Fibroblast of gingiva (primary cell): ENCODE measurements around the gene CCDC158.
"Not testable (repeated sequence)": the region's sequence is repeated elsewhere in the genome, so short reads cannot be mapped to it uniquely, and the experiment has no call there.

Source experiments
- DNase-seq: peaks from one replicate; pipeline ENCODE4 v3.0.0-alpha.2; 2011; ENCODE audit warnings: low read depth

The CCDC158 gene

GRCh38 chr4:76365636-76366035, 55.3 kb downstream of the CCDC158 start:
- DNase-seq = no peak

GRCh38 chr4:76364763-76365162, 56.2 kb downstream of the CCDC158 start:
- DNase-seq = no peak

GRCh38 chr4:76363556-76364290, 57.2 kb downstream of the CCDC158 start:
- DNase-seq = no peak

GRCh38 chr4:76361689-76362412, 59.1 kb downstream of the CCDC158 start:
- DNase-seq = no peak

- not testable (repeated sequence) for DNase-seq
Observed at GRCh38 chr4:76359881-76360466, 61.0 kb downstream of the CCDC158 start.

- no peak for DNase-seq
Observed at GRCh38 chr4:76357981-76358380, 63.0 kb downstream of the CCDC158 start.

GRCh38 chr4:76354517-76355473, 66.1 kb downstream of the CCDC158 start:
- DNase-seq = no peak

- DNase-seq = no peak
Observed at GRCh38 chr4:76342803-76343202, 78.1 kb downstream of the CCDC158 start.

- DNase-seq = no peak
Observed at GRCh38 chr4:76342191-76342590, 78.8 kb downstream of the CCDC158 start.

GRCh38 chr4:76341063-76341462, 79.9 kb downstream of the CCDC158 start:
- DNase-seq = no peak

GRCh38 chr4:76339364-76339763, 81.6 kb downstream of the CCDC158 start:
- DNase-seq = no peak

GRCh38 chr4:76334885-76335284, 86.1 kb downstream of the CCDC158 start:
- DNase-seq = no peak

GRCh38 chr4:76326515-76326914, 94.4 kb downstream of the CCDC158 start:
- no peak for DNase-seq

GRCh38 chr4:76325072-76325471, 95.9 kb downstream of the CCDC158 start:
- DNase-seq = no peak

- no peak for DNase-seq
Observed at GRCh38 chr4:76322236-76322635, 98.7 kb downstream of the CCDC158 start.

GRCh38 chr4:76316131-76316530, 104.8 kb downstream of the CCDC158 start:
- DNase-seq = no peak

GRCh38 chr4:76315267-76315918, 105.5 kb downstream of the CCDC158 start:
- no peak for DNase-seq

GRCh38 chr4:76313547-76313946, 107.4 kb downstream of the CCDC158 start:
- no peak for DNase-seq

- no peak for DNase-seq
Observed at GRCh38 chr4:76312457-76312856, 108.5 kb downstream of the CCDC158 start.

GRCh38 chr4:76311896-76312331, 109.0 kb downstream of the CCDC158 start:
- DNase-seq = no peak

- DNase-seq = no peak
Observed at GRCh38 chr4:76310683-76311082, 110.3 kb downstream of the CCDC158 start.
